HL-60 (cell line): ENCODE data around the gene LIN52.

Experiments used
- POLR2AphosphoS5 ChIP-seq: IDR thresholded peaks from 2 replicates; pipeline ENCODE4 v1.6.1; 2012; ENCODE audit warnings: low read depth
- TF ChIP-seq, protein P1 (sequence below): IDR thresholded peaks from one replicate; pipeline ENCODE4 v1.5.1; 2011; ENCODE audit warnings: low read length, control low read depth, inconsistent platforms; ENCODE audit not compliant: insufficient read depth

DNA sequence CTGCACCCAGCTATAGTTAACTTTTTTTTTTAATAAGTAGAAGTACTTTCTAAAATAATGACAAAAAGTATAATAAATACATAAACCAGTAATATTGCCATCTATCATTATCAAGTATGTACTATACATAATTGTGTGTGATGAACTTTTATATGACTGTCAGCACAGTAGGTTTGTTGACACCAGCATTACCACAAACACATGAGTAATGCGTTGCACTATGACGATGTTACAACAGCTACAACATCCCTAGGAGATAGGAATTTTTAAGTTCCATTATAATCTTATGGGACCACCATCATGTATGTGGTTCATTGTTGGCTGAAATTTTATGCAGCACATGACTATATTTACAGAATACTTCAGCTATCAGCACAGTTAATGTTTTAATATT lies 91.6 kb downstream of the LIN52 start:
- TF ChIP-seq, protein P1, sequence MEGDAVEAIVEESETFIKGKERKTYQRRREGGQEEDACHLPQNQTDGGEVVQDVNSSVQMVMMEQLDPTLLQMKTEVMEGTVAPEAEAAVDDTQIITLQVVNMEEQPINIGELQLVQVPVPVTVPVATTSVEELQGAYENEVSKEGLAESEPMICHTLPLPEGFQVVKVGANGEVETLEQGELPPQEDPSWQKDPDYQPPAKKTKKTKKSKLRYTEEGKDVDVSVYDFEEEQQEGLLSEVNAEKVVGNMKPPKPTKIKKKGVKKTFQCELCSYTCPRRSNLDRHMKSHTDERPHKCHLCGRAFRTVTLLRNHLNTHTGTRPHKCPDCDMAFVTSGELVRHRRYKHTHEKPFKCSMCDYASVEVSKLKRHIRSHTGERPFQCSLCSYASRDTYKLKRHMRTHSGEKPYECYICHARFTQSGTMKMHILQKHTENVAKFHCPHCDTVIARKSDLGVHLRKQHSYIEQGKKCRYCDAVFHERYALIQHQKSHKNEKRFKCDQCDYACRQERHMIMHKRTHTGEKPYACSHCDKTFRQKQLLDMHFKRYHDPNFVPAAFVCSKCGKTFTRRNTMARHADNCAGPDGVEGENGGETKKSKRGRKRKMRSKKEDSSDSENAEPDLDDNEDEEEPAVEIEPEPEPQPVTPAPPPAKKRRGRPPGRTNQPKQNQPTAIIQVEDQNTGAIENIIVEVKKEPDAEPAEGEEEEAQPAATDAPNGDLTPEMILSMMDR, result no peak
- no peak for TF ChIP-seq POLR2AphosphoS5
